ENCODE results near the gene CENPL.
A peak's percentile ranks its signal among the peaks of the same experiment; 100 is the strongest.
"Not testable (repeated sequence)": the region's sequence is repeated elsewhere in the genome, so short reads cannot be mapped to it uniquely, and the experiment has no call there.

Gene CENPL

GRCh38 chr1:173824315-173825081 is at the start of gene CENPL, which contains the start of gene DARS2:
Gene CENPL (minus strand): TSS chr1:173824883. CDS start chr1:173811299, 13,584 bp downstream.
Gene DARS2 (plus strand): TSS chr1:173824673. CDS start chr1:173825230, 557 bp downstream.
- ATAC-seq: peak; percentile 87
- DNase-seq: peak; percentile 85

GRCh38 chr1:173871500-173871899 is 46.8 kb upstream of the CENPL start:
- no peak for ATAC-seq
- no peak for DNase-seq

GRCh38 chr1:173871091-173871490 is 46.4 kb upstream of the CENPL start:
- ATAC-seq (no peak), DNase-seq (no peak)

- DNase-seq (peak; percentile 33), ATAC-seq (no peak)
Measured at GRCh38 chr1:173870252-173871075, 45.8 kb upstream of the CENPL start.

- ATAC-seq: no peak
- no peak for DNase-seq
Measured at GRCh38 chr1:173869021-173869359, 44.3 kb upstream of the CENPL start.

GRCh38 chr1:173868266-173869020 is 43.8 kb upstream of the CENPL start, which contains the start of gene ZBTB37:
Gene ZBTB37 (plus strand): TSS chr1:173868380. CDS start chr1:173870226, 1,846 bp downstream.
- peak; percentile 70 for ATAC-seq

GRCh38 chr1:173867753-173868265 is 43.1 kb upstream of the CENPL start, which contains the start of gene GAS5:
Gene GAS5 (minus strand): TSS chr1:173867989.
- DNase-seq: peak; percentile 99
- peak; percentile 85 for ATAC-seq

More at GRCh38 chr1:173868266-173869020, 43.8 kb upstream of the CENPL start, which contains the start of gene ZBTB37:
- peak; percentile 96 for DNase-seq

GRCh38 chr1:173867141-173867752 is 42.6 kb upstream of the CENPL start:
- DNase-seq: peak; percentile 36
- peak; percentile 6 for ATAC-seq

- DNase-seq (no peak), ATAC-seq (no peak)
Measured at GRCh38 chr1:173866413-173867115, 41.9 kb upstream of the CENPL start.

- no peak for ATAC-seq
- DNase-seq: no peak
Measured at GRCh38 chr1:173865468-173866164, 40.9 kb upstream of the CENPL start.

GRCh38 chr1:173864179-173864867 is 39.6 kb upstream of the CENPL start:
- ATAC-seq: no peak
- DNase-seq: no peak

GRCh38 chr1:173863224-173864161 is 38.8 kb upstream of the CENPL start:
- no peak for ATAC-seq
- DNase-seq: no peak

- DNase-seq (peak; percentile 19), ATAC-seq (no peak)
Measured at GRCh38 chr1:173862769-173863223, 38.1 kb upstream of the CENPL start.

GRCh38 chr1:173862146-173862768 is 37.6 kb upstream of the CENPL start:
- peak; percentile 58 for DNase-seq
- peak; percentile 41 for ATAC-seq

- DNase-seq: peak; percentile 57
- ATAC-seq: peak; percentile 50
Measured at GRCh38 chr1:173861731-173862145, 37.1 kb upstream of the CENPL start.

GRCh38 chr1:173860065-173860464 is 35.4 kb upstream of the CENPL start:
- DNase-seq (no peak), ATAC-seq (no peak)

- ATAC-seq, DNase-seq: not testable (repeated sequence)
Measured at GRCh38 chr1:173859547-173859946, 34.9 kb upstream of the CENPL start.
